Retinal pigment epithelial cell (primary cell): ENCODE data around the gene MEIOSIN.

ENCODE experiments used
- DNase-seq: peaks from one replicate; pipeline ENCODE4 v3.0.0-alpha.2; 2010; ENCODE audit warnings: low read depth
- H3K4me3 ChIP-seq: 2 replicates; pipeline ENCODE4 v1.5.1; 2011; ENCODE audit warnings: mild to moderate bottlenecking, low read length, control low read depth, moderate library complexity
- TF ChIP-seq, protein P1 (sequence below): conservative IDR thresholded peaks from 2 replicates; pipeline ENCODE4 v1.5.1; 2011; ENCODE audit warnings: low read depth, low read length, control low read depth, inconsistent platforms

The MEIOSIN gene

DNA sequence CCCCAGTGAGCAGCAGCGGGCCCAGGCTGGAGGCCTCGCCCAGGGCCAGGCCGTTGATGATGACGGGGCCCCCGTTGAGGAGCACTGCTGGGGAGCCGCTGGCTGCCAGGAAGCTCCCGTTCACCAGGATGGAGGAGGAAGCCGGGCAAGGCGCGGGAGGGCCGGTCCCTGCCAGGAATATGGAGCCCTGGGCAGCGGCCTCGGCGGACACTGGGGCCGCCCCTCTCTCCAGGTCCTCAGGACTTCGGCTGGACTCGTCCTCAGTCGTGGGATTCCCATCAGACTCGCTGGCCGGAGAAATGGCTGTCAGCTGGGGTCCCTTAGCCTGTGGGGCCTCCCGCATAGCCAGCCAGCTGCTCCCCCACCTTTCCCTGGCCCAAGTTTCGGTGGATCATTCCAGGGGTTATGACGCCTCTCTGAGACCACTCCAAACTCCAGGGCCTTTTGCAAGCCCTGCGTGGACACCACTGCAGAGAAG, 33.7 kb downstream of the MEIOSIN start:
- no peak for DNase-seq
- H3K4me3 ChIP-seq = peak overlapping the region; percentile 77
- TF ChIP-seq, protein P1, sequence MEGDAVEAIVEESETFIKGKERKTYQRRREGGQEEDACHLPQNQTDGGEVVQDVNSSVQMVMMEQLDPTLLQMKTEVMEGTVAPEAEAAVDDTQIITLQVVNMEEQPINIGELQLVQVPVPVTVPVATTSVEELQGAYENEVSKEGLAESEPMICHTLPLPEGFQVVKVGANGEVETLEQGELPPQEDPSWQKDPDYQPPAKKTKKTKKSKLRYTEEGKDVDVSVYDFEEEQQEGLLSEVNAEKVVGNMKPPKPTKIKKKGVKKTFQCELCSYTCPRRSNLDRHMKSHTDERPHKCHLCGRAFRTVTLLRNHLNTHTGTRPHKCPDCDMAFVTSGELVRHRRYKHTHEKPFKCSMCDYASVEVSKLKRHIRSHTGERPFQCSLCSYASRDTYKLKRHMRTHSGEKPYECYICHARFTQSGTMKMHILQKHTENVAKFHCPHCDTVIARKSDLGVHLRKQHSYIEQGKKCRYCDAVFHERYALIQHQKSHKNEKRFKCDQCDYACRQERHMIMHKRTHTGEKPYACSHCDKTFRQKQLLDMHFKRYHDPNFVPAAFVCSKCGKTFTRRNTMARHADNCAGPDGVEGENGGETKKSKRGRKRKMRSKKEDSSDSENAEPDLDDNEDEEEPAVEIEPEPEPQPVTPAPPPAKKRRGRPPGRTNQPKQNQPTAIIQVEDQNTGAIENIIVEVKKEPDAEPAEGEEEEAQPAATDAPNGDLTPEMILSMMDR = no peak

DNA sequence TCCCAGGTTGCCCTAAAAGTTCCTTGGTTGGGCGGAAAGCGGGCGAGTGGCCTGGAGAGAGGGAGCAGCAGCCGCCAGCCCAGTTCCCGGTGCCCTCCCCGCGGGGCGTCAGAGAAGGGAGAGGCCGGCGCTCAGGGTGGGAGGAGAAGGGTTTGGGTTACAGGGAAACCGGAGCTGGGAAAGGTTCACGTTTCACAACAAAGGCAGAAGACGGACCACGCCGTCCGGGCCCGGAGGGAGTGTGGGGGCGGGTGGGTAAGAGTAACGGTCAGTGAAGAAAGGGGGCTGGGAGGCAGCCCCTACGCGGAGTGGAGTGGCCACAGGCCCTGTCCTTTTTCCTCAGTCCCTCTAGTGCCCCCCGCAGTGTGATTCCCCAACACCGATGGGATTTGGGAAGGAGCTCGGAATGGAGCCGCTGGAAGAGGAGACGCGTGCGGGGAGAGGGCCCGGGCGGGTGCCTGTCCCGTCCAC, 34.2 kb downstream of the MEIOSIN start:
- TF ChIP-seq, protein P1 = no peak
- peak; percentile 27 for DNase-seq
- H3K4me3 ChIP-seq = peak overlapping the region; percentile 77

DNA sequence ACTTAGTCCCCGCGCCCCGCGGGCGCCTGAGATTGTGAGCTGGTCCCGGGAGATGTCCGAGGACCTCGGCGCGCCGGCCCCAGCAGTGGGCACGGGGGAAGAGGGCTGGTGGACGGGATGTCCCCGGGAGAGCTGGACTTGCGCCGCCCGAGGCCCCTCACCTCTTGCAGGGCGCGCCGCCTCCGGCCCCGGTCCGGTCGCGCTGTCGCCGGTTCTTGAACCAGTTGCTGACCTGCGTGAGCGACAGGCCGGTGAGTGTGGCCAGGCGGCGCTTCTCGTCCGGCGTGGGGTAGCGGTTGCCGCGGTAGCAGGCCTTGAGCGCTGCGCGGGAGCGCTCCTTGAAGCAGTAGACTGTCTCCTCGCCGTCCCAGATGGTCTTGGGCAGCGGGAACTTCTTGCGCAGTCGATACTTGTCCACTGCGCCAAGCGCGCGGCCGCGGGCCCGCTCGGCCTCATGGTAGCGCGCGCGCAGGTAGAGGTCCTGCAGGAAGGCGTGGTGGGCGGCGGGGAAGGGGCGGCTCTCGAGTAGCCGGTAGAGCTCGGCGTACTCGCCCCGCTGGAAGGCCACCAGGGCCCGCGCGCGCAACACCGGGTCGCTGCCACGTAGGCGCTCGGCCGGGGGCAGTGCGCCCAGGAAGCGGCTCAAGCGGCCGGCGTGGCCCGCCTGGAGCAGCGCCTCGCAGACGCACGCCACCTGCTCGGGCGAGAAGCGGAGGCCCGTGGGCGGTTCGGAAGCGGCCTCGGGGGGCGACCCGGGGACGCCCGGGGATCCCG, 34.8 kb downstream of the MEIOSIN start:
- TF ChIP-seq, protein P1 = no peak
- DNase-seq = no peak
- H3K4me3 ChIP-seq = peak overlapping the region; percentile 77

DNA sequence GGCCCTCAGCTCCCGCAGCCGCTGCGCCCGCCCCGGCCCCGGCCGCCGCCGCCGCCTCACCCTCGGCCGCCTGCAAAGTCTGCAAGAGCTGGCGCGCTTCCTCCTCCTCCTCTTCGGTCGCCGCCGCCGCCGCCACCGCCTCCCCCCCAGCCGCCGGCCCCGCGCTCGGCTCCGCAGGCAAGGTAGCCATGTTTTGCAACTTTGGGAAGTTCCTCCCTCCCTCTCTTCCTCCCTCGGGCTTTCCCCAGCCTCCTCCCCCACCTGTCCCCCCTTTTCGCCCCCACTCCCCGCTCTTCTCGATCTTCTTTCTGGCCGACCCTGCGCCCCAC, 35.4 kb downstream of the MEIOSIN start:
- TF ChIP-seq, protein P1 = no peak
- peak overlapping the region; percentile 77 for H3K4me3 ChIP-seq
- no peak for DNase-seq

DNA sequence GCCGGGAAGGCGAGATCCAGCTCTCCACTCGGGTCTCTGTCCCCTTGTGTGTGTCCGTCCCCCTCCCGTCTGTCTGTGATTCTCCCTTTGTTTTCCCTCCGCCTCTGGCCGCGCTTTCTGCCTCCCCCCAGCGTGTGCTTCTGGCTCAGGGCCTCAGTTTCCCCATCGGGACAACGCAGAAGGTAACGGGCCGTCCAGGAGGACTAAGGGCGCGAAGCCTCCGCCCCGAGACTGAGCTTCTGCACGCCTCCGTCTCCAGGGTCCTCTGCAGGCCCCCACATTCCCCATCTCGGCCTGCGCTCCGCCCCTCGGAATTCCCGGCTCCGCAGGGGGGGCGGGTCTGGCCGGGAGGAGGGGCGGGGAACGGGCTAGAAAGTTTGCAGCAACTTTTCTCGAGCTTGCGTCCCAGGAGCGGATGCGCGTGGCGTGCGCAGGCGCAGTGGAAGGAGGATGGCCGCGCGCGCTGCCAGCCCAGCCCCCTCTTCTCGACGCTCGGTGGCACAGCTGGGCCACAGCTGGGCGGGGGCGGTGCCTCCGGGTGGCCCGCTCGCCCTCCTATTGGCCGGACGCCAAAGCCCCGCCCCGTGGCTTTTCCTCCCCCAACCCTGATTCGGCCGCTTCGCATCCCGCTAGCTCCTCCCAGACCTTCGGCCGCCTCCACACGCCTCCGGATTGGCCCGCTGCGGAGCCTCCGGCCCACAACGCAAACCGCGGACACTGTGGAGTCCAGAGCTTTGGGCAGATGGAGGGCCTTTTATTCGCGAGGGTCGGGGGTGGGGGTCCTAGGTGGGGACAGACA, 35.9 kb downstream of the MEIOSIN start, which contains the start of gene SIX5:
Gene SIX5, minus strand, starts transcription at position 269 of the 799 bp plus-strand sequence. CDS start 408 bp downstream, outside the sequence.
- DNase-seq = peak; percentile 80
- H3K4me3 ChIP-seq = peak within 1 kb of the TSS; percentile 77
- TF ChIP-seq, protein P1 = no peak

DNA sequence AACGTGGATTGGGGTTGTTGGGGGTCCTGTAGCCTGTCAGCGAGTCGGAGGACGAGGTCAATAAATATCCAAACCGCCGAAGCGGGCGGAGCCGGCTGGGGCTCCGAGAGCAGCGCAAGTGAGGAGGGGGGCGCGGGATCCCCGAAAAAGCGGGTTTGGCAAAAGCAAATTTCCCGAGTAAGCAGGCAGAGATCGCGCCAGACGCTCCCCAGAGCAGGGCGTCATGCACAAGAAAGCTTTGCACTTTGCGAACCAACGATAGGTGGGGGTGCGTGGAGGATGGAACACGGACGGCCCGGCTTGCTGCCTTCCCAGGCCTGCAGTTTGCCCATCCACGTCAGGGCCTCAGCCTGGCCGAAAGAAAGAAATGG, 36.6 kb downstream of the MEIOSIN start:
- H3K4me3 ChIP-seq = peak overlapping the region; percentile 52
- no peak for DNase-seq
- TF ChIP-seq, protein P1 = no peak
